GM12878 (cell line): ENCODE results near the gene ASIC3. TPM values are rescaled to one million over a fixed set of nuclear protein-coding genes. Genes with fewer than 3 reads are reported as not detected.

Experiments
- CUX1 ChIP-seq: IDR thresholded peaks from 2 replicates; pipeline ENCODE4 v1.6.1; 2012; ENCODE audit warnings: improper control_type of control experiment, low read depth, low read length; ENCODE audit not compliant: insufficient replicate concordance
- EGR1 ChIP-seq, 2 experiments: IDR thresholded peaks; 1 replicate in 1 of 2; 2 replicates in 1 of 2; pipeline ENCODE4 v1.6.1; 2011 to 2012; ENCODE audit warnings: low read depth in 2 of 2, low read length in 2 of 2, borderline replicate concordance in 1 of 2, mild to moderate bottlenecking in 1 of 2, moderate library complexity in 1 of 2
- ETV6 ChIP-seq, 2 experiments: fragments of 450-650 bp in 1 of 2; IDR thresholded peaks in 1 of 2; conservative IDR thresholded peaks in 1 of 2; 2 replicates each; pipeline ENCODE4 v1.6.1; 2014; ENCODE audit warnings: antibody characterized with exemption in 1 of 2, borderline replicate concordance in 1 of 2, low read depth in 1 of 2, mild to moderate bottlenecking in 1 of 2, moderate library complexity in 1 of 2
- GATAD2B ChIP-seq: fragments of 450-650 bp; conservative IDR thresholded peaks from 2 replicates; pipeline ENCODE4 v1.6.1; 2017; ENCODE audit warnings: low read depth, mild to moderate bottlenecking, moderate library complexity
- HCFC1 ChIP-seq: fragments of 150-350 bp; IDR thresholded peaks from 2 replicates; pipeline ENCODE4 v1.6.1; 2014; ENCODE audit warnings: low read length
- HDAC2 ChIP-seq: fragments of 200-600 bp; sonication (generic); IDR thresholded peaks from 2 replicates; pipeline ENCODE4 v1.6.1; 2017
- IKZF1 ChIP-seq: fragments of 450-650 bp; conservative IDR thresholded peaks from 2 replicates; pipeline ENCODE4 v1.6.1; 2017; ENCODE audit warnings: antibody characterized with exemption, mild to moderate bottlenecking
- KDM1A ChIP-seq: fragments of 200-600 bp; sonication (generic); IDR thresholded peaks from 2 replicates; pipeline ENCODE4 v1.6.1; 2016; ENCODE audit warnings: borderline replicate concordance
- MEF2A ChIP-seq: IDR thresholded peaks from 2 replicates; pipeline ENCODE4 v1.6.1; 2011; ENCODE audit warnings: low read depth, mild to moderate bottlenecking, low read length, moderate library complexity; ENCODE audit not compliant: insufficient read depth
- NR2C1 ChIP-seq: fragments of 450-650 bp; IDR thresholded peaks from 2 replicates; pipeline ENCODE4 v1.6.1; 2017; ENCODE audit warnings: antibody characterized with exemption, mild to moderate bottlenecking, moderate library complexity
- RAD21 ChIP-seq: IDR thresholded peaks from 2 replicates; pipeline ENCODE4 v1.6.1; 2011; ENCODE audit warnings: mild to moderate bottlenecking, low read depth, low read length, moderate library complexity; ENCODE audit not compliant: insufficient read depth
- RB1 ChIP-seq: fragments of 450-650 bp; formaldehyde crosslinking; IDR thresholded peaks from 2 replicates; pipeline ENCODE4 v1.6.1; 2017; ENCODE audit warnings: mild to moderate bottlenecking, borderline replicate concordance
- RFX5 ChIP-seq: IDR thresholded peaks from 2 replicates; pipeline ENCODE4 v1.6.1; 2011; ENCODE audit warnings: low read depth, low read length, improper control_type of control experiment
- SMAD1 ChIP-seq: fragments of 450-650 bp; IDR thresholded peaks from 2 replicates; pipeline ENCODE4 v1.6.1; 2018; ENCODE audit warnings: mild to moderate bottlenecking, low read depth; ENCODE audit not compliant: partially characterized antibody
- SMARCA5 ChIP-seq: fragments of 450-650 bp; IDR thresholded peaks from 2 replicates; pipeline ENCODE4 v1.6.1; 2017; ENCODE audit warnings: mild to moderate bottlenecking
- SUPT20H ChIP-seq: IDR thresholded peaks from 2 replicates; pipeline ENCODE4 v1.6.1; 2011; ENCODE audit warnings: low read depth, mild to moderate bottlenecking, low read length, moderate library complexity, borderline replicate concordance; ENCODE audit not compliant: control insufficient read depth
- ZBED1 ChIP-seq: IDR thresholded peaks from 2 replicates; pipeline ENCODE4 v1.6.1; 2016; ENCODE audit warnings: borderline replicate concordance
- ZBTB4 ChIP-seq: fragments of 450-650 bp; formaldehyde crosslinking; IDR thresholded peaks from 2 replicates; pipeline ENCODE4 v1.4.0; 2022; ENCODE audit warnings: mild to moderate bottlenecking, moderate library complexity
- ZSCAN29 ChIP-seq: fragments of 450-650 bp; IDR thresholded peaks from 2 replicates; pipeline ENCODE4 v1.6.1; 2017; ENCODE audit warnings: mild to moderate bottlenecking, moderate library complexity
- polyA plus RNA-seq, 11 experiments: library from polyadenylated mRNA; depleted of rRNA in 4 of 11; unstranded in 6 of 11; stranded (reverse) in 5 of 11; fragments of >200 nt; fragmentation: Nextera tagmentation in 4 of 11; fragmentation: Illumina TruSeq in 1 of 11; extraction: Ambion mirVana in 4 of 11; extraction: Trizol in 1 of 11; gene quantifications; 1 replicate in 1 of 11; 2 replicates in 10 of 11; pipeline versions ENCODE4 v1.2.1 to v1.2.3, GENCODE V29; 2011 to 2016; ENCODE audit warnings: inconsistent platforms in 2 of 11, missing spikeins in 2 of 11, low read depth in 1 of 11
- total RNA-seq, 4 experiments: library from RNA; depleted of rRNA in 3 of 4; stranded (reverse); fragments of >200 nt in 3 of 4; fragmentation: Illumina TruSeq in 1 of 4; extraction: Trizol in 1 of 4; gene quantifications; 2 replicates each; pipeline versions ENCODE4 v1.2.1 to v1.2.3, GENCODE V29; 2013 to 2021
- TF ChIP-seq, protein P1 (sequence below): fragments of 450-650 bp; IDR thresholded peaks from 2 replicates; pipeline ENCODE4 v1.6.1; 2014; ENCODE audit warnings: mild to moderate bottlenecking

Gene ASIC3
- total and polyA plus RNA-seq, 10 of the 15 experiments (the other 5 are each of a cell fraction or from before 2014, with no cell fraction given) = 0.07 to 1.0 (median 0.44) TPM; not detected in 4

GRCh38 chr7:151028131-151028947, 20.0 kb upstream of the ASIC3 start, which contains the start of gene ABCB8 (continued):
- TF ChIP-seq NR2C1 = peak; percentile 57
- TF ChIP-seq GATAD2B = 0 out of 2 replicates have a peak, but pooled peaks have one; percentile 10
- 0 out of 2 replicates have a peak, but pooled peaks have one; percentile 24 for TF ChIP-seq MEF2A
- TF ChIP-seq KDM1A = no peak
- TF ChIP-seq HDAC2 = 0 out of 2 replicates have a peak, but pooled peaks have one; percentile 52
- TF ChIP-seq ZSCAN29 = no peak
- TF ChIP-seq EGR1 (IDR thresholded peaks at IDR 0.05; ENCODE audit: borderline replicate concordance in 1 of 2, low read depth in 2 of 2, low read length in 2 of 2) = 0 out of 3 replicates have a peak, but pooled peaks of 1 of the 2 experiments have one; percentile 32
- no peak for TF ChIP-seq ZBED1
- TF ChIP-seq SUPT20H = no peak
- peak; percentile 78; the same call in 1 of the 2 replicates for TF ChIP-seq RB1
- peak; percentile 86 for TF ChIP-seq HCFC1
- TF ChIP-seq, protein P1, sequence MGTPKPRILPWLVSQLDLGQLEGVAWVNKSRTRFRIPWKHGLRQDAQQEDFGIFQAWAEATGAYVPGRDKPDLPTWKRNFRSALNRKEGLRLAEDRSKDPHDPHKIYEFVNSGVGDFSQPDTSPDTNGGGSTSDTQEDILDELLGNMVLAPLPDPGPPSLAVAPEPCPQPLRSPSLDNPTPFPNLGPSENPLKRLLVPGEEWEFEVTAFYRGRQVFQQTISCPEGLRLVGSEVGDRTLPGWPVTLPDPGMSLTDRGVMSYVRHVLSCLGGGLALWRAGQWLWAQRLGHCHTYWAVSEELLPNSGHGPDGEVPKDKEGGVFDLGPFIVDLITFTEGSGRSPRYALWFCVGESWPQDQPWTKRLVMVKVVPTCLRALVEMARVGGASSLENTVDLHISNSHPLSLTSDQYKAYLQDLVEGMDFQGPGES = peak; percentile 95
- TF ChIP-seq IKZF1 = peak; percentile 94
- TF ChIP-seq SMAD1 = no peak
- TF ChIP-seq ETV6 (conservative IDR thresholded peaks at IDR 0.05 in 1 of 2, IDR thresholded peaks at IDR 0.05 in 1 of 2; ENCODE audit: borderline replicate concordance in 1 of 2, low read depth in 1 of 2) = no peak
- TF ChIP-seq SMARCA5 = 0 out of 2 replicates have a peak, but pooled peaks have one; percentile 60
- no peak; the same call in 1 of the 2 replicates for TF ChIP-seq RFX5
- no peak for TF ChIP-seq CUX1
- TF ChIP-seq ZBTB4 = no peak
- 0 out of 2 replicates have a peak, but pooled peaks have one; percentile 34 for TF ChIP-seq RAD21
